NCI-H82 treated with DMSO at 0.1 percent for 48 hours (cell line): Measurements from ENCODE around the gene OR13A1.
"Not testable (repeated sequence)": the region's sequence is repeated elsewhere in the genome, so short reads cannot be mapped to it uniquely, and the experiment has no call there.

ENCODE experiments used
- DNase-seq: peaks from one replicate; lab custom pipeline; 2025; ENCODE audit not compliant: unreplicated experiment; lab: John Stamatoyannopoulos, UW

Gene OR13A1

GRCh38 chr10:45286980-45287379 lies 28.4 kb downstream of the OR13A1 start:
- DNase-seq, result no peak

GRCh38 chr10:45282061-45282460 lies 33.3 kb downstream of the OR13A1 start:
- DNase-seq, result no peak

GRCh38 chr10:45280113-45280760 lies 35.2 kb downstream of the OR13A1 start:
- DNase-seq, result no peak

- no peak for DNase-seq
Observed at GRCh38 chr10:45279682-45280081, 35.7 kb downstream of the OR13A1 start.

GRCh38 chr10:45278860-45279498 lies 36.4 kb downstream of the OR13A1 start:
- no peak for DNase-seq

- not testable (repeated sequence) for DNase-seq
Observed at GRCh38 chr10:45276146-45276545, 39.3 kb downstream of the OR13A1 start.

GRCh38 chr10:45274364-45274763 lies 41.0 kb downstream of the OR13A1 start:
- DNase-seq, result no peak

DNA sequence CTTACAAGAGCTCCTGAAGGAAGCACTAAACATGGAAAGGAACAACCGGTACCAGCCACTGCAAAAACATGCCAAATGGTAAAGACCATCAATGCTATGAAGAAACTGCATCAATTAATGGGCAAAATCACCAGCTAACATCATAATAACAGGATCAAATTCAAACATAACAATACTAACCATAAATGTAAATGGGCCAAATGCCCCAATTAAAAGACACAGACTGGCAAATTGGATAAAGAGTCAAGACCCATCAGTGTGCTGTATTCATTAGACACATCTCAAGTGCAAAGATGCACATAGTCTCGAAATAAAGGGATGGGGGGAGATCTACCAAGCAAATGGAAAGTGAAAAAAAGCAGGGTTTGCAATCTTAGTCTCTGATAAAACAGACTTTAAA lies 47.6 kb downstream of the OR13A1 start:
- DNase-seq, result not testable (repeated sequence)

DNA sequence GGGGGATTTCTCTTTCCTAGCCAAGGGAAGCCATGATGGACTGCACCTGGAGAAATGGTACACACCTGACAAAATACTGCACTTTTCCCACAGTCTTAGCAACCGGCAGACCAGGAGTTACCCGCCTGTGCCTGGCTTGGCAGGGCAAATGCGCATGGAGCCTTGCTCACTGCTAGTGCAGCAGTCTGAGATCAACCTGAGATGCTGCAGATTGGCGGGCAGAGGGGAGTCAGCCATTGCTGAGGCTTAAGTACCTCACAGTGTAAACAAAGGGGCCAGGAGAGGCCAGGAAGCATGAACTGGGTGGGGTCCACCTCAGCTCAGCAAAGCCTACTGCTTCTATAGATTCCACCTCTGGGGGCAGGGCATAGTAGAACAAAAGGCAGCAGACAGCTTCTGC lies 49.4 kb downstream of the OR13A1 start:
- DNase-seq, result no peak

- no peak for DNase-seq
Observed at GRCh38 chr10:45261946-45262345, 53.5 kb downstream of the OR13A1 start.

- no peak for DNase-seq
Observed at GRCh38 chr10:45261243-45261775, 54.1 kb downstream of the OR13A1 start.

- not testable (repeated sequence) for DNase-seq
Observed at GRCh38 chr10:45260635-45261034, 54.8 kb downstream of the OR13A1 start.

GRCh38 chr10:45259786-45260495 lies 55.5 kb downstream of the OR13A1 start:
- not testable (repeated sequence) for DNase-seq

DNA sequence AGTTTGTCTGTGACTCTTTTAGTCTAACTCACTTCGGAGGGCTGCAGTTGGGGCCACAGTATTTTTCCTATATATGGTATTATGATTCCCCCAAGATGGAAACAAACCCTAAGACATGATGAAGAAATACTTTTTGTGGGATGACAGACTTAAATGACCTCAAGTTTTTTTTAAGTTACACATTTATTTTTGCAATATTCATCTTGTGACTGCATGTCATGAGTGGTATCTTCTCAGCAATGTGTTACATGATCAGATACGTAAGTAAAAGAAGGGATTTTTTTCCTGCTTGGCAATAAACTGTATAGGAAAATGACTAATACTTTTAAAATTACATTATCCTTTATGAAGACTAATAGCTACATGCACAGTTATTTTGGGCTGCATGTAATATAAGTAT lies 57.8 kb downstream of the OR13A1 start:
- DNase-seq, result no peak

DNA sequence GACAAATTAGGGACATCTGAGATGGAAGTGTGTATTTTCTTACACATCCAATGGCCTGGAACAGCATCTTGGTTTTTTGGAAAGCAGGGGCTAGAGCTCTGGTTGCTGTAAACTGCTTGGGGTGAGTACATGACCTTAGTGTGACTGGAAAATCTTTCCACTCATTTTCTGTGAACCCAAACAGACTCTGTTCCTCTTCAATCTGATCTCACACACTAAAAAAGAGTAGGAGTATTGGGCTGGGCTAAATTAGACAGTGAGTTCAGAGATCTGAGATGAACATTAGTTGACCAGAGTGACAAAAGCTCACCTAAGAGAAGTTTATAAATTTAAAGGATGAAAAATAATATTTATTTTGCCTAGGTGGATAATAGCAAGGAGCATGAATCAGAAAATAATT lies 59.2 kb downstream of the OR13A1 start:
- DNase-seq, result no peak

- DNase-seq, result no peak
Observed at GRCh38 chr10:45255706-45256105, 59.7 kb downstream of the OR13A1 start.

GRCh38 chr10:45254892-45255291 lies 60.5 kb downstream of the OR13A1 start:
- DNase-seq, result no peak

GRCh38 chr10:45253183-45253914 lies 62.1 kb downstream of the OR13A1 start:
- DNase-seq, result no peak
